ENCODE measurements around the gene NPBWR2.

NPBWR2 gene

DNA sequence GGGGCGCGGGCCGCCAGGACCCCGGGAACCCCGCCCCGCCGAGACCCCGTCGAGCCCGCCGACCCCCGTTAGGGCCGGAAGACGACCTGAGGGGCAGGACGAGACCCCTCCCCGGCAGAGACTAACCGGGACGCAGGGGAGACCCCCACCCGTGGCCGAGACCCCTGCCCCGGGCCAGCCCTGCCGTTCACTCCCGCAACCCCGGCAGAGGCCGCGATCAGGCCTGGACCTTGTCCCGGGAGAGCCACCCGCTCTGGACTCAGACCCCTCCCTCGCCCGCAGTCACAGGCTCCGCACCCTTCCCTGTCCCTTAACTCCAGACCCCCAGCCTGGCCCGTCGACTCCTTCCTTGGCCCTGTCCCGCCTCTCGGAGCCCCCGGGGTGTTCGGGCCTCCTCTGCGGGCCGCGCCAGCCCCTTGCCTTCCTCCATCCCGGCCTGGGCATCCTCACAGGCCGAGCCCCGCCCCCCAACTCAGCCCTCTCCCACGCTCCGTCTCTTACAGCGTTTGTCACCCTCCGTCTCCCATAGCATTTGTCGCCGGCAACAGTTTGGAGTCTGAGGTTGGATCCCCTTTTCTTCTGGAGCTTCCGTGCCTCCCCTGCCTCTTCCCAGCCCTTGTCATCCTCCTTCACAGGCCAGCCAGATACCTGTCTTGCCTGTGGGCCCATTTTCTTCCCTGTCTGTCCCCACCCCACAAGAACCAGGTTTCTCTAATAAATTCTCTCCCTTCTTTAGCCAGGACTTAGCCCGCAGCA, 43.8 kb downstream of the NPBWR2 start:
- DNase-seq (ENCODE audit: extremely low read depth in 1 of 2, low read depth in 1 of 2), result no peak

DNA sequence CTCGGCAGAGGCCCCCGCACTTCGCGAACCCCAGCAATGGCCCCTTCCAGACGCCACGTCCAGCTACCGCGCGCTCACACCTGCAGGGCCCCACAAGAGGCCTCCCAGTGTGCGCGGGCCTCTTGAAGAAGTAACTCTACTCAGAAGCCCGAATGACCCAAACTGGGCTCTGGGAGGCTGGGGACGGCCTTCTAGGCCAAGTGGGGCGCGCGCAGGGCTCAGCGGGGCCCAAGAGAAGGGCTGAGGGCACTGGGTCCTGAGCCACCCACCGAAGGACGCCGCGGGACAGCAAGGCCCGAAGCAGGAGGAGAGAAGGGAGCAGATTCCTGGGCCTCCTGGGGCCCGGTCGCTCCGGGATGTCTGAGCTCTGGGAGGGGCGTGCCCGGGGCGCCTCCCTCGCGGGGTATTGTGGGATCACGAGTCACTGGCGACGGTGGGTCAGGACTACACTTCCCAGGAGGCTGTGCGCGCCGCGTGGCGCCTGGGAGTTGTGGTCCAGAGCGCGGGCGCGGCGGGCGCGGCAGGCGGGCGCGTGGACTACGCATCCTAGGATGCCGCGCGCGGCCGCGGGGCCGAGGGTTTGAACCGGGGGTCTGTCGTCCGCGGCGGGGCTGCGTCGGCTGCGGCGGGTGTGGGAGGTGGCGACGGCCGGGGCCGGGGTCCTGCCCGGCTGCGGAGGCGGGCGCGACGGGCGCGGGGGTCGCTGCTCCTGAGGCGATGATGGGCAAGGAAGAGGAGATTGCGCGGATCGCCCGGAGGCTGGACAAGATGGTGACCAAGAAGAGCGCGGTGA, 44.6 kb downstream of the NPBWR2 start, which contains the start of gene TCEA2:
Gene TCEA2 (plus strand): TSS at position 603 of the 793 bp plus-strand sequence. CDS start 115 bp downstream, at position 718.
- peak; percentile 79 to 91 for DNase-seq (ENCODE audit: extremely low read depth in 1 of 2, low read depth in 1 of 2)

DNA sequence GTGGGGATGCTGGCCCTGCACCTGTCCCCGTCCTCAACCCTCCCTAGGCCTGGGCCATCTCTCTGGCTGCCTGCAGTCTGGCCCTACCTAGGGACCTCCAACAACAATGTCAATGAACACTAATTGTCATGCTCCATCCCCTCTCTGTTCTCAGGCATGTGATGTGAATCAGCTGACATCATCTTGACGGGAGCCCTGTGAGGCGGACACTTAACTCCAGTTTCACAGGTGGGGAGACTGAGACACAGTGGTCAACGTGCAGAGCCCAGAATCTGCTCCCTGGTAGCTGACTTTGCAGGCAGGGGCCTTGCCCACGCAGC, 45.1 kb downstream of the NPBWR2 start:
- no peak for DNase-seq (ENCODE audit: extremely low read depth in 1 of 2, low read depth in 1 of 2)

DNA sequence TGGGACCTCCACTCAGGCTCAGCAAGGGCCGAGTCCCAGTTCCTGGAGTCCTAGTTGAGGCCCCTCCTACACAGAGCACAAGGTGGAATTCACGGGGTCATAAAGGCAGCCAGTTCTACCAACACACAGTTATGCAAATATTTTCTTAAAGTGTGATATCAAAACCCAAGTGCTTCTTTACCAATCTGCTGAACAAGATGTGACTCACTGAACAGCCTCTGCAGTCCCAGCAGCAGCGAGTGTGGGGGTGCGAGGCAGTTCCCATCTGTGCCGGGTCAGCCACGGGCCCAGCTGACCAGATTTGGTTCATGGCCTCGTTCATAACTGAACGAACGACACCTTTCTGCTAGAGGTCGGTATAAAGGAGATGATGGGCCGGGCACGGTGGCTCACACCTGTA, 48.8 kb downstream of the NPBWR2 start:
- no peak for DNase-seq (ENCODE audit: extremely low read depth in 1 of 2, low read depth in 1 of 2)

DNA sequence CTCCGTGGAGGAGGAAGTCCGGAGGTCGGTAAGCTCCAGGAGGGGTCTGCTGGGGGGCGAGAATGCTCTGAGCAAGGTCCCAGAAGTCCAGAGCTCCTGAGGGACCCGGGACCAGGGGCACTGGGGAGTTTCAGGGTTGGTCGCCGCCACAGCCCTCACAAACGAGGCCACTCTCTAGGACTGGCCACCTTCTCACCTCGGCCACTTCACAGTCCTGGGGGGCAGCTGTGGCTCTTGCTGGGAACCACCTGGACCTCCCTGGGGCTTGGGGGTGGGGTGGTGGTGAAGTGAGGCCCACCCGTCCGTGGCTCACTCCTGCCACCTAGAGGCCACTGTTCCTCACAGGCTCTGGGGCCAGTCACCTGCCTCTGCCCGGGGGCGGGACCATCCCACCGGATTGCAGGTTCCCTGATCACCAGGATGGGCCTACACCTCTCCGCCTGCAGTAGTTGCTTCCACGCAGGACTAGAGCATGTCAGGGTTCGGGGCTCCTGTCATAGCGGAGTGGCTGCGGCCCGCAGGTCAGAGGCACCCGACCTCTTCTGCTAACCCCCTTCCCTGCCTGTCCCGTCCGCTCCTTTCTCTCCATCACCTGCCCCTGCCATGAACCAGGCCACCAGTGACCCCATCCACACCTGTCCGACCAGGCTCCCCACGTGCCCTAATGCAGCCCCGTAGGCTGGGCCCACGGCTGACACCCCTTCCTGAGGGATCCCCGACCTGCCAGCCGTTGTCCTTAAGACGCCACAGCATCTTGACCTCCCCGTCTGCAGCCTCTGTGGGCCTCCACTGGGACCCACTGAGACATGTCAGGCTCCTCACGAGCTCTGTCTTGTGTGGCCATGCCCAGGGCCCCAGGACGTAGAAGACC, 49.5 kb downstream of the NPBWR2 start:
- peak; percentile 52 to 75 for DNase-seq (ENCODE audit: extremely low read depth in 1 of 2, low read depth in 1 of 2)

DNA sequence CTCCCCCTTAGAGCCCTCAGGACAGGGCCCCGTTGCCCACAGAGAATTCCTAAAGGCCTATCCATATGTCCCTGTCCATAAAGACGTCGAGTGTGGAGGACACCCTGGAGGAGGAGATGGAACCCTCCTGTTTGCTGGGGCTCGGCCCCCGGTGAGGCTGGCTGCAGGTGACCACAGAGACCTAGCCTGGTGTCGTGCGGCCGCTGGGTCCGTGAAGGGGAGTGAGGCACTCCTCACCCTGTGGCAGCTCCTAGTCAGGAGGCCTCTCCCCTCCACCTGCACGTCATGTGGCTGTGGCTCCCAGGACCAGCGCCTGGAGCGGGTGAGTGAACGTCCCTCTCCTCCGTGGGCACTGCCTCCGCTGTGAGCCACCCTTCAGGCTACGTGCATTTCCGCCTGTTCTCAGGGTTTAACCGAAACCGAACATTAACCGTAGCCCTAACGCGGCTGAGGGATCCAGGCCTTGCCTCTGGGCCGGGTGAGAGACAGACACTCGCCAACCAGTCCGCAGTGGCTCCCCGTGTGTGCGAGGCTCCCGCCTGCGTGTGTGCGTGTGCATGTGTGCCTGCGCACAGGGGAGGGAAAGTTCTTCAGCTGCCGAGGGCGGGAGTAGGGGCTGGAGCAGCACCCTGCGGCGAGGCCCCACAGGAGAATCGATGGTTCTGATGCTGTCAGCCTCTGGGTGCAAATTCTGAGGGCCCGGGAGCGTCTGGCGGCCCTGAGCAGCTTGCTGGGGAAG, 50.3 kb downstream of the NPBWR2 start:
- DNase-seq (ENCODE audit: extremely low read depth in 1 of 2, low read depth in 1 of 2), result no peak

DNA sequence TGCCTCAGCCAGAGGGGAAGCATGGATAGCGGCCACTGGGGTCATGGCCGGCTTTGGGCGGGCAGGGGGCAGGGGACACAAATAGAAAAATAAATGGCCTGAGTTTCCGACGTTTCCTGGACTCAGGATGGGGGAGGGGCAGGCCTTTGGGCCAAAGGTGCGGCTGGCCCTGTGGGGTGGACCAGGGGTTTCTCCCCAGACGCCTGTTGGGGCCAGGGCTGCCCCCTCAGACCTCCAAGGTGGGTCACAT, 50.8 kb downstream of the NPBWR2 start:
- no peak for DNase-seq (ENCODE audit: extremely low read depth in 1 of 2, low read depth in 1 of 2)

DNA sequence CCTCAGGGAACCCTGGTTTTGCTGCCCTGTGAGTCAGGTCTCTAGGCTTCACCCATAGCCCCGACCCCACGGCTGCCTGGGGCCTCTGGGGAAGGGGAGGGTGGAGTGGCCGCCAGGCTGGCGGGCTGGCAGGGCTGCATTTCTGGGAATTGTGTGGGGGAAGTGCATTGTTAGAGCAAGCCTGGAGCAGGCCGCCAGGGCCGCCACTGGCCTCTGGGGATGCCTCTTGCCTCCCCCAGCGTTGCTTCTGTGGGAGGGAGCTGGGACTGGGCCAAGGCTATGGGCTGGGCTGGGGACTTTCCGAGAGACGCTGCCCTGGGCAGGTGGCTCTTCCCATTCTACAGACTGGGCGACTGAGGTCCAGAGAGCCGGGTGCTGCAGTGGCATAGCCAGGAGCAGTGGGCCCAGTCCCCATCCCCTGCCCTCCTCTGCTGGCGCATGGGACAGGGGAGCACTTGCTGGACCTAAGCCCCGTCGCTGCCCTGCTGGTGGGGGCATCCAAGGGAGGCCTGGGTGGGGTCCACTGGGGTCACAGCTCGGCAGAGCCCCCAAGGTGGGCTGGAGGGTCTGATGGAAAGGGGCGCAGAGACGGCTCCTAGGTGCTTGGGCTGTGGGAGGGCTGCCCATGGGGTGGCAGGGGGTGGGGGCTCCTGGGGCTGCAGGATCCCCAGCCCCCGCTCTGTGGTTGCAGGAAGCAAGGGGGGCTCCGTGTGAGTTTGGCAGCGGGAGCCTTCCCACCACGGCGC, 51.3 kb downstream of the NPBWR2 start:
- DNase-seq (ENCODE audit: extremely low read depth in 1 of 2, low read depth in 1 of 2), result no peak

DNA sequence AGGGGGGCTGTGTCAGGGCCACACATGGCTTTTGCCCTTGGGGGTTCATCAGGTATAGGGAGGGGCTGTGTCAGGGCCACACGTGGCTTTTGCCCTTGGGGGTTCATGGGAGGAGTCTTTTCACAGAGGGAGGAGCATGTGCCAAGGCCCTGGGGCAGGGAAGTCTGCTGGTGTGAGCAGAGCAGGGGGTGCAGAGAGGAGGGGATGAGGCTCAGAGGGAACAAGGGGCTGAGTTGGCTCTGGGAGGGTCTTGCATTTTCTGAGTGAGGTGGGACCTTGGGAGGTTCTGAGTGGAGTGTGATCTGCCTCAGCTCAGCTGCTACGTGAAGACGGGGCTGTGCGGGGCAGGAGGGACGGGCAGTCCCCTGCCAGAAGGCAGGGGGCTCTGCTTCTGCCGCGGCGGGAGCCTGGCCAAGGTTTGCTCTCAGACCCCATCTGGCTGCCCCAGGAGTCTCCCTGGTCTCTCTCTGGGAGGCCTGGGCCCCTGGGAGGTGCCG, 51.9 kb downstream of the NPBWR2 start:
- DNase-seq (ENCODE audit: extremely low read depth in 1 of 2, low read depth in 1 of 2), result no peak

DNA sequence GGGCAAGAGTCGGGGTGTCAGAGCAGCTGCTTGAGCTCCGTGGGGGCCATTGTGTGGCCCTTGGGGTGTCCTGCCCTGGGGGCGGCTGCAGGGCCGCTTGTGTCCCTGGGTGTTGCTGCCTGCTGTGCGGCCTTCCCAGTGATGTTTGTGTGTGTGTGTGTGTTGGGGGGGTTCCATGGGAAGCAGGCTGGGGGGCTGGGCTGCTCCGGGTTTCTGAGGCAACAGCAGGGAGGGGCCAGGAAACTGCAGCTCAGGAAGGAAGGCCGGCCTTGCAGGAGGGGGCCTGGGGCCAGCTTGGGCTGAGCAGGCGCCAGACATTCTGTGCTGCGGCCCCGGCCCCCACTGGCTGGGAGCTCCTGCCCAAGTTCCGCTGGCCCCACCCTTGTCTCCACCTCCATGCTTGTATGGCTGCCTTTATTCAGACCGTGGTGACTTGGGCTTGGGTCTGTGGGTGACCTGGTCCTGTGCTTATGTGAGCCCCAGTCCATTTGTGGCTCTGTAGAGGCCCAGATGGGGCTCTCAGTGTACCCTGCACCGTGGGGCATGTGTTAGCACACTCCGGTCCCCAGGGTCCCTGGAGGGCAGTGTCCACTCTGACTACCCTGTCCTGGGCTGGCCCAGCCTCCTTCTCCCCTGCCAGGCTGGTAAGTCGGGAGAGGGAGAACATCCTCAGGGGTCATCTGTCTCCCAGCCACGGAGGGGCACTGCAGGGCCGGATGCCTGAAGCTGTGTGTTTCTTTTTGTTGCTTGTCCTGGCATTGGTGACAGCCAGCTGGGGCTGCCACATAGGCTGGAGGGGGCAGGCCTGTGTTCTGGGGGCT, 53.3 kb downstream of the NPBWR2 start:
- no peak for DNase-seq (ENCODE audit: extremely low read depth in 1 of 2, low read depth in 1 of 2)
